Testis (tissue), 3 donors: ENCODE data around the gene UNC5B. TPM values are rescaled to one million over a fixed set of nuclear protein-coding genes. Genes with fewer than 3 reads are reported as not detected.

ENCODE experiments used
- DNase-seq: peaks from one replicate; pipeline ENCODE4 v3.0.0-alpha.2; 2019
- H3K27ac ChIP-seq, 2 donors: fragments of 200-600 bp; sonication (generic); one replicate each; pipeline ENCODE4 v1.5.1; 2019
- H3K27me3 ChIP-seq: fragments of 200-600 bp; sonication (generic); one replicate; pipeline ENCODE4 v1.5.1; 2019
- H3K36me3 ChIP-seq: fragments of 200-600 bp; sonication (generic); one replicate; pipeline ENCODE4 v1.5.1; 2017; ENCODE audit warnings: low read depth; ENCODE audit errors: missing control alignments
- H3K4me1 ChIP-seq: fragments of 200-600 bp; sonication (generic); one replicate; pipeline ENCODE4 v1.5.1; 2019
- H3K4me3 ChIP-seq, 2 donors: fragments of 200-600 bp; sonication (generic); one replicate each; pipeline ENCODE4 v1.5.1; 2017 to 2019
- H3K9me3 ChIP-seq: fragments of 200-600 bp; sonication (generic); one replicate; pipeline ENCODE4 v1.5.1; 2017
- POLR2A ChIP-seq: fragments of 450-650 bp; IDR thresholded peaks from one replicate; pipeline ENCODE4 v1.6.1; 2017; ENCODE audit warnings: antibody characterized with exemption, mild to moderate bottlenecking, moderate library complexity
- WGBS, 2 donors: methylation state at CpG; one replicate each; pipeline ENCODE4 v1.1.5; 2018; 5-methylcytosine and 5-hydroxymethylcytosine counted together
- intact Hi-C: fragments of 100-400 bp; cut with DNase I; formaldehyde crosslinking; loops from one replicate; pipeline ENCODE4 v1.15.1; 2023; ENCODE audit warnings: low total_unique reads
- polyA plus RNA-seq: library from polyadenylated mRNA; stranded (reverse); fragments of 350-450 nt; fragmentation: Illumina TruSeq; extraction: RNeasy Lipid Tissue Mini Kit (QIAGEN cat#74804); gene quantifications from one replicate; pipeline ENCODE4 v1.2.3, GENCODE V29; 2014; ENCODE audit warnings: low read depth, low replicate concordance; ENCODE audit not compliant: insufficient read depth
- total RNA-seq, 2 donors: library from RNA; depleted of rRNA; stranded (reverse); fragments of >200 nt; gene quantifications; one replicate each; pipeline ENCODE4 v1.2.3, GENCODE V29; 2016
- TF ChIP-seq, protein P1 (sequence below), 3 experiments: fragments of 450-650 bp in 2 of 3; fragments of 200-600 bp in 1 of 3; sonication (generic) in 1 of 3; IDR thresholded peaks; one replicate each; pipeline ENCODE4 v1.5.1; 2016 to 2019; ENCODE audit warnings: antibody characterized with exemption in 3 of 3, mild to moderate bottlenecking in 2 of 3, moderate library complexity in 1 of 3

The UNC5B gene
- total and polyA plus RNA-seq, 3 donors from 2014 or later = 14.8 to 44.4 (median 24.4) TPM

DNA sequence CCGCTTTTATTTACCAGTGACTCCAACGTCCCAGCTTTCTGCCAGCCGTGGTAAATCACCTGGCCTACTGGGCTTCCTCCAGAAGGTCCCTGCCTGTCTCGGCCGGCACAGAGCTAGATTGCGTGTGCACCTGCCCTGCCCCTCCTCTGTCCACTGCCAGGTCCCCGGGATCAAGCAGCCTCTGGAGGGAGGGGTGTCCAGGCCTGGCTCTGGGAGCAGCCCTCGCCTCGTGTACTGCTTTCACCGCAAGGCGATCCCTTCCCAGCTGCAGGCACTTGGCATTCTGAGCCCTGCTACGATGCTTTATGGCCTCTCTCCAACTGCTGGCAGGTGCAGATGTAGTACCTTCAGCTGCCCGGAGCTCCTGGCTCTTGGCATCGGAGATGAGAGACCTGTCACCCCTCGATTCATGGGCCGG, 114.1 kb downstream of the UNC5B start:
- Histone ChIP-seq H3K4me3 (no peak overlapping the region), H3K9me3 (no peaks in the 10 kb centered on the region), H3K27ac (no peak overlapping the region), H3K36me3 (no peaks in the 10 kb centered on the region), H3K4me1 (peaks cover 4% of the 10 kb centered on the region), H3K27me3 (no peaks in the 10 kb centered on the region)
- 87 to 92% methylated on average over 16 of the region's 16 CpGs for WGBS, 2 donors
- TF ChIP-seq POLR2A = no peak
- TF ChIP-seq, protein P1, sequence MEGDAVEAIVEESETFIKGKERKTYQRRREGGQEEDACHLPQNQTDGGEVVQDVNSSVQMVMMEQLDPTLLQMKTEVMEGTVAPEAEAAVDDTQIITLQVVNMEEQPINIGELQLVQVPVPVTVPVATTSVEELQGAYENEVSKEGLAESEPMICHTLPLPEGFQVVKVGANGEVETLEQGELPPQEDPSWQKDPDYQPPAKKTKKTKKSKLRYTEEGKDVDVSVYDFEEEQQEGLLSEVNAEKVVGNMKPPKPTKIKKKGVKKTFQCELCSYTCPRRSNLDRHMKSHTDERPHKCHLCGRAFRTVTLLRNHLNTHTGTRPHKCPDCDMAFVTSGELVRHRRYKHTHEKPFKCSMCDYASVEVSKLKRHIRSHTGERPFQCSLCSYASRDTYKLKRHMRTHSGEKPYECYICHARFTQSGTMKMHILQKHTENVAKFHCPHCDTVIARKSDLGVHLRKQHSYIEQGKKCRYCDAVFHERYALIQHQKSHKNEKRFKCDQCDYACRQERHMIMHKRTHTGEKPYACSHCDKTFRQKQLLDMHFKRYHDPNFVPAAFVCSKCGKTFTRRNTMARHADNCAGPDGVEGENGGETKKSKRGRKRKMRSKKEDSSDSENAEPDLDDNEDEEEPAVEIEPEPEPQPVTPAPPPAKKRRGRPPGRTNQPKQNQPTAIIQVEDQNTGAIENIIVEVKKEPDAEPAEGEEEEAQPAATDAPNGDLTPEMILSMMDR (IDR thresholded peaks at IDR 0.05) = no peak
- DNase-seq = no peak
- intact Hi-C loops = no loop called here

DNA sequence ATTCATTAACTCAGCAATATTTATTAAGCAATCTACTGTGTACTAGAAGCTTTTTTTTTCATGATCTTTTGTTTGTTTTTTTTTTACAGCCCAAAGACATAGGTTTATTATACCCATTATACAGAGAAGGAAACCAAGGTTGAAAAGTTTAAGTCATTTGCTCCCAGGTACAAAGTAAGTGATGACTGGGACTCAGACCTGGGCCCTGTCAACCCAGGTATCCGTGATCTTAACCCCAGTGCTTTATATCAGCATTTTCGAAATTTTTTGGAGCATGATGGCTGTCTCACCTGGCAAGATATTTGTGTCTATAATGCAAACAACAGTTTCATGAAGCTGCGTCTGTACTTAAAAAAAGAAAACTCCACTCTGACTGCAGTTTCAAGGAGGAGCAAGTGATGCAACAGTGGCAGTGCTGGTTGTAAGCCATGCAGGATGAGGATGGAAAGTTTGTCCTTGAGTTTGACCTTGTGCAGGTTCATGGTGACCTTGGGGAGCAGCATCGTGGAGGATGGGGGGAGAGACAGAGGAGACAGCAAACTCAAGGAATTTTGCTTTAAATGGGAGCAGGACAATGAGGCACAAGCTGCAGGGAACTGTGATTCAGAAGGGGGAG, 118.5 kb downstream of the UNC5B start:
- intact Hi-C loops = no loop called here

DNA sequence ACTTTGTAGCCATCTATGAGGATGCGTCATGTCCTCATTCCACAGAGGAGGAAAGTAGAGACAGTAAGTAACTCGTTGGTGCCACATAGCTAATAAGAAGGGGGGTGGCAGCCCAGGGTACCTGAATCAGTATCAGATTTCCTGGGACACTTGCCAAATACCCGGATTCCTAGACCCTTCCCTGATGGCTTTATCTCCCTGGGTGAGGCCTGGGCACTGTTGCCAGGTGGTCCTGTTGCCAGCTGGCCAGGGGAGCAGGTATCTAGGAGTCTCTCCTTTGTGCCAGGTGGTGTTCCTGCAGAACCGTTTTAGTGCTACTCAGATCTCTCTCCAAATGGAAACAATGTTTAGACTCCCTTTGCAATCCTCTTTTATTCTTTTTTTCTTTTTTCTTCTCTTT, 119.4 kb downstream of the UNC5B start:
- H3K27me3 ChIP-seq = no peaks in the 10 kb centered on the region
- TF ChIP-seq, protein P1 (IDR thresholded peaks at IDR 0.05) = no peak
- TF ChIP-seq POLR2A = no peak
- intact Hi-C loops = no loop called here
- 54 to 58% methylated on average over 4 of the region's 4 CpGs for WGBS, 2 donors
- no peaks in the 10 kb centered on the region for H3K9me3 ChIP-seq
- no peak for DNase-seq
- H3K4me1 ChIP-seq = no peaks in the 10 kb centered on the region
- no peaks in the 10 kb centered on the region for H3K36me3 ChIP-seq
- H3K27ac ChIP-seq = no peak overlapping the region
- H3K4me3 ChIP-seq = no peak overlapping the region

More for the DNA sequence above, 118.5 kb downstream of the UNC5B start:
- Histone ChIP-seq H3K36me3 (no peaks in the 10 kb centered on the region), H3K4me1 (no peaks in the 10 kb centered on the region), H3K27ac (no peak overlapping the region), H3K27me3 (no peaks in the 10 kb centered on the region), H3K9me3 (no peaks in the 10 kb centered on the region), H3K4me3 (no peak overlapping the region)
- 66 to 71% methylated on average over 4 of the region's 4 CpGs for WGBS, 2 donors
- DNase-seq = no peak
- TF ChIP-seq POLR2A = no peak
- TF ChIP-seq, protein P1 (IDR thresholded peaks at IDR 0.05) = no peak

DNA sequence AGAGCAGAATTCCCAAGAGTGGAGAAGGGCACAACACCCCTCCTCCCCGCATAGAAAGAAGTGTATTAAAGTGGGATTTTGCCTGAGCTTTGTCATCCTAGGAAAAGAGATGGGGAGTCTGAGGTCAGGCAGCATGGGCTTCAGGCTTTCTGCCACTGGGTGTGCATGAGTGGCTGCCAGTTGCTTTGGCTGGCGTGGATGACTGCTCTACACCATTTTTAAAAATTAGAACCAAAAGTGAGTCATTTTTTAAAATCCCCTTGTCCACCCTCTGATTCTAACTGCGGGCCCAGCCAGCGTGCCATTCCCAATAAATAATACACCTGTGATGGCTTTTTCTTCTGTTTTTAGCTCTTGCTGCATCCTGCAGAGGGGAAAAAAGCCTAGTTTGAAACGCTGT, 120.1 kb downstream of the UNC5B start:
- H3K36me3 ChIP-seq = no peaks in the 10 kb centered on the region
- H3K27me3 ChIP-seq = no peaks in the 10 kb centered on the region
- no peak overlapping the region for H3K4me3 ChIP-seq
- intact Hi-C loops = no loop called here
- H3K9me3 ChIP-seq = no peaks in the 10 kb centered on the region
- no peak overlapping the region for H3K27ac ChIP-seq
- no peaks in the 10 kb centered on the region for H3K4me1 ChIP-seq
- no peak for DNase-seq
- no peak for TF ChIP-seq POLR2A
- TF ChIP-seq, protein P1 (IDR thresholded peaks at IDR 0.05) = no peak
- 95% methylated on average over 5 of the region's 5 CpGs for WGBS, 2 donors
